ENCODE results near the gene TTN.

Gene TTN

GRCh38 chr2:178828486-178828881 lies 21.3 kb upstream of the TTN start:
- no peak for DNase-seq (ENCODE audit: insufficient read length, low spot score)
- FAIRE-seq, result no peak
- TF ChIP-seq POLR2A (IDR thresholded peaks at IDR 0.05; ENCODE audit: low read depth, low read length), result no peak

GRCh38 chr2:178827739-178828485 lies 20.7 kb upstream of the TTN start:
- no peak for TF ChIP-seq POLR2A (IDR thresholded peaks at IDR 0.05; ENCODE audit: low read depth, low read length)
- no peak for DNase-seq (ENCODE audit: insufficient read length, low spot score)
- FAIRE-seq, result no peak

- DNase-seq (ENCODE audit: insufficient read length, low spot score), result no peak
- no peak for TF ChIP-seq POLR2A (IDR thresholded peaks at IDR 0.05; ENCODE audit: low read depth, low read length)
- FAIRE-seq, result no peak
These were observed 19.9 kb upstream of the TTN start for GRCh38 chr2:178827111-178827510.

- DNase-seq (ENCODE audit: insufficient read length, low spot score), result peak; percentile 4
- FAIRE-seq, result peak; percentile 33
- no peak for TF ChIP-seq POLR2A (IDR thresholded peaks at IDR 0.05; ENCODE audit: low read depth, low read length)
These were observed 18.0 kb upstream of the TTN start for GRCh38 chr2:178825183-178825582.

GRCh38 chr2:178824181-178824580 lies 17.0 kb upstream of the TTN start:
- FAIRE-seq, result no peak
- TF ChIP-seq POLR2A (IDR thresholded peaks at IDR 0.05; ENCODE audit: low read depth, low read length), result no peak
- no peak for DNase-seq (ENCODE audit: insufficient read length, low spot score)

- no peak for FAIRE-seq
- no peak for DNase-seq (ENCODE audit: insufficient read length, low spot score)
- TF ChIP-seq POLR2A (IDR thresholded peaks at IDR 0.05; ENCODE audit: low read depth, low read length), result no peak
These were observed 12.8 kb upstream of the TTN start for GRCh38 chr2:178819992-178820391.

- DNase-seq (ENCODE audit: insufficient read length, low spot score) (no peak), FAIRE-seq (peak; percentile 20)
- no peak for TF ChIP-seq POLR2A (IDR thresholded peaks at IDR 0.05; ENCODE audit: low read depth, low read length)
These were observed 12.1 kb upstream of the TTN start for GRCh38 chr2:178819147-178819875.

- FAIRE-seq, result no peak
- no peak for DNase-seq (ENCODE audit: insufficient read length, low spot score)
- no peak for TF ChIP-seq POLR2A (IDR thresholded peaks at IDR 0.05; ENCODE audit: low read depth, low read length)
These were observed 4.7 kb upstream of the TTN start for GRCh38 chr2:178811901-178812300.

GRCh38 chr2:178811045-178811444 lies 3.8 kb upstream of the TTN start:
- DNase-seq (ENCODE audit: insufficient read length, low spot score) (no peak), FAIRE-seq (no peak)
- no peak for TF ChIP-seq POLR2A (IDR thresholded peaks at IDR 0.05; ENCODE audit: low read depth, low read length)

- DNase-seq (ENCODE audit: insufficient read length, low spot score) (no peak), FAIRE-seq (no peak)
- TF ChIP-seq POLR2A (IDR thresholded peaks at IDR 0.05; ENCODE audit: low read depth, low read length), result no peak
These were observed 3.2 kb upstream of the TTN start for GRCh38 chr2:178810422-178810821.

GRCh38 chr2:178806543-178806942 lies 680 bp downstream of the TTN start:
- DNase-seq (ENCODE audit: insufficient read length, low spot score) (no peak), FAIRE-seq (no peak)

GRCh38 chr2:178805457-178805856 lies 1.8 kb downstream of the TTN start:
- TF ChIP-seq POLR2A (IDR thresholded peaks at IDR 0.05; ENCODE audit: low read depth, low read length), result no peak
- no peak for DNase-seq (ENCODE audit: insufficient read length, low spot score)
- FAIRE-seq, result no peak

More at GRCh38 chr2:178806543-178806942, 680 bp downstream of the TTN start:
- no peak for TF ChIP-seq POLR2A (IDR thresholded peaks at IDR 0.05; ENCODE audit: low read depth, low read length)

GRCh38 chr2:178804791-178805190 lies 2.4 kb downstream of the TTN start:
- DNase-seq (ENCODE audit: insufficient read length, low spot score) (peak; percentile 26), FAIRE-seq (peak; percentile 92)
- TF ChIP-seq POLR2A (IDR thresholded peaks at IDR 0.05; ENCODE audit: low read depth, low read length), result no peak

- no peak for TF ChIP-seq POLR2A (IDR thresholded peaks at IDR 0.05; ENCODE audit: low read depth, low read length)
- FAIRE-seq (no peak), DNase-seq (ENCODE audit: insufficient read length, low spot score) (no peak)
These were observed 6.7 kb downstream of the TTN start for GRCh38 chr2:178800510-178800909.

- DNase-seq (ENCODE audit: insufficient read length, low spot score) (no peak), FAIRE-seq (no peak)
- no peak for TF ChIP-seq POLR2A (IDR thresholded peaks at IDR 0.05; ENCODE audit: low read depth, low read length)
These were observed 7.9 kb downstream of the TTN start for GRCh38 chr2:178799305-178799704.
